CD4-positive, alpha-beta T cell treated with Interferon alpha-2 for 1 hour (primary cell): ENCODE measurements around the gene AGAP1.

Experiments
- DNase-seq, 2 donors: peaks; one replicate each; pipeline ENCODE4 v3.0.0-alpha.2; 2020 to 2022

The AGAP1 gene

DNA sequence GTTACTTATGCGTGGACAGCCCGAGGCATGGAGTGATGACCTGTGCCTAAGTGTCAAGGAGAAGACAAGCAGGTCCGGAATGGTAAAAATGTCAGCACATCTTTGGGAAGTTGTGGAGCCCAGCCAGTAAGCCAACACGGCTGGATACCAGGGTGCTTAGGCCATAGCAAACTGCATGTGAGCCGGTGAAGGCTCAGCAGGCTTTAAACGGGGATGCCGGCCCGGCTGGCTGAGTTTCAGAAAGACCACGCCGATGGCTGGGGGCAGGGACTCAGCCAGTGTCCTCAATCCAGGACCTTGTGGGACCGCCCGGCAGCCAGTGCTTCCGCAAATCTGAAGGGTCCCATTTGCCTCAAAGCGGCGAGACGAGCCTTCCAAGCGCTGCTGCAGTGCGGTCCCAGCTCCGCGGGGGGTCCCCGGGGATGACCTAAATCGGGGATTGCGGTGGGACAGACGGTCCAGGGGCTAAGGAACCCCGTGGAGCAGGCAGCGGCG is 946 bp upstream of the AGAP1 start:
- no peak for DNase-seq

DNA sequence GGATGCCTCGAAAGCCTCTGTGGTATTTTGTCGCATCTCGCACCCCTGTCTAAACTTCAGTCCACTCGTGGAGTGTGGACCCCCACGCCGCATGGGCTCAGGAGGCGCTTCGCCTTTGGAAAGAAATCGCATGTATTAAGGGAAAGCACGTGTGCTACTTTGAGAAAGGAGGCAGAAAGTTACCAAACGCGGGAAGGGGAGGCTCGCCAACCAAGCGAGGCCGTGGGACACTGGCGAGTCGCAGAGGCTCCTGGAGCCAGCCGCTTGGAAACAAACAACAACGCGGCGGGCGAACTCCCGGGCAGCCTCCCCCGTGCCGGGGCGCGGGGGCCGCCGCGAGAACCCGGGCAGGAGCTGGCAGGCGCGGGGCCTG is 455 bp upstream of the AGAP1 start:
- DNase-seq = no peak

DNA sequence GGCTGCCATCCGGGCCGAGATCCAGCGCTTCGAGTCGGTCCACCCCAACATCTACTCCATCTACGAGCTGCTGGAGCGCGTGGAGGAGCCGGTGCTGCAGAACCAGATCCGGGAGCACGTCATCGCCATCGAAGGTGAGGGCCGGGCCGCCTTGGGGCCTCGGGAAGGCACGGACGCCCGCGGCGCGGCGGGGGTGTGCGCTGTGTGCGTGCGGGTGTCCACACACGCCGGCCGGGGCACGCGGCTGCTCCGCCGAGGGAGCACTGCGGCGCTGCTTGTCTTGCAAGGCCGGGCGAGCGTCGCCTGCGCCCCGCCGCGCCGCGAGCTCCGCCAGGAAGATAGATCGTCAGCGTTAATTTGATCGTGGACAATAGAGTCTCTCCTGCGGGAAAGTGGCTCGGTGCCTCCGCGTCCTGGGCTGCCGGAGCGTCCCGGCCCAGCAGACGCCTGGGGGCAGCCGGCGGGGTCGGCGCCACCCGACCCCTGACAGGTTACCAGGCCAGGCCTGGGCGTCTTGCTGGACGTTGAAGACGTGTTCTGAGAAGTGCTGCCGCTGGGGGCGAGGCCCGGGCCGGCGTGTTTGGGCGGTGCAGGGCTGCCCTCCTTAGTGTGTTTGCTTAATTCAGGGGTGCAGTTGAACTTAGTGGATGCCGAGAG is 1.0 kb downstream of the AGAP1 start:
- DNase-seq = no peak

DNA sequence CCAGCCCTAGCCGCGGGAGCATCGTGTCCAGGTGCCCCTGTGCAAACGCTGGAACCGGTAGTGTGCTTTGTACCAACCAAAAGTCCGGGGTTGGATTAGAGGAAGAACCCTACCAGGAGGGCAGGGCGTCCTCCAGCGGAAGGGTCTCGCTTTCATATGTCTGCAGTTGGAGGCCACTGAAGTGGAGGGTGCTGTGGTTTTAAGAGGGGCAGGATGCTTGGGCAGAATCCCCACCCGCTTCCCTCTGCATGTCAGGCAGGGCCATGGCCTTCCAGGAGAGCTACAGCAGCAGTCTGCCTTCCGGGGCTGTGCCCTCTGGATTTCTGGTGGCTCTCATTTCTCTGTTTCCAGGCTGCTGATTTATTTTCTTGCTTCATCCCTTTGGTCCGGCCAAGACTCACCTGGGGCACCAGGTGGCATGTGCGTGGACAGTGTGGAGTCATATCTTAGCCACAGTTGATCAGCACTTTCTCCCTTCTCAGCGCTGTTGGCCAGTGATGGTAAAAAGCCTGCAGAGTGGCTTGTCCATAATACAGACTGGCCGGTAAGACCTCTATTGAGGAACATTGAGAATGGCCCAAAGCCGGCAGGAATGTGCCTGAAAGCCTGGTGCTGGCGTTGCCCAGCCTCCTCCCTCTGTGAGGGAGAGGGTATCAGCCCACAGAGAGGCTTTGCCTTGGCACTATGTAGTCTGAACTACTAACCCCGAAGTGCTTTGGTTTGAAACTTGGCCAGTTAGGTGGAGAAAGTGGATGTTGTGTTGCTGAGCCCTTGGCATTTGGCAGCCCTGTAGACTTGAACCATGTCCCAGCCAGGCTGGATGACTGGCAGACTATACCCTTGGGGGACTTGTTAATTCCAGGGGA is 1.8 kb downstream of the AGAP1 start:
- no peak for DNase-seq

DNA sequence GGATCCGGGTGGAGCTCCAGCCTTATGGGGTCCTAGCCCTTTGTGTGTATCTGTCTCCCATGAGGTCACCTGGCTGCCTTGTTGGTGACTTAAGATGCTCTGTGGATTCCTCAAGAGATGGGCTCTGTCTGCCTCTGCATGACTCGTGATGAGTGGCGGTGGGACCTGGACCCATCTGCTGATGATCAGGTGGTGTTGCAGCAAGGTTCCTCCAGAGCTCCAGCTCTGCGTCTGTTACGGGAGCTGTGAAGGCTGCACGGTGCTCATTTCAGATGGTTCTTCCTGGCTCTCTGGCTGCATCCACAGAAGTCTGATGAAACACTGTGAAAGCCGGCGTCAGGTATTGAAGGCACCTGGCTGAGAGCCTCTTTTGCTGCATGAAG is 2.4 kb downstream of the AGAP1 start:
- DNase-seq = no peak

DNA sequence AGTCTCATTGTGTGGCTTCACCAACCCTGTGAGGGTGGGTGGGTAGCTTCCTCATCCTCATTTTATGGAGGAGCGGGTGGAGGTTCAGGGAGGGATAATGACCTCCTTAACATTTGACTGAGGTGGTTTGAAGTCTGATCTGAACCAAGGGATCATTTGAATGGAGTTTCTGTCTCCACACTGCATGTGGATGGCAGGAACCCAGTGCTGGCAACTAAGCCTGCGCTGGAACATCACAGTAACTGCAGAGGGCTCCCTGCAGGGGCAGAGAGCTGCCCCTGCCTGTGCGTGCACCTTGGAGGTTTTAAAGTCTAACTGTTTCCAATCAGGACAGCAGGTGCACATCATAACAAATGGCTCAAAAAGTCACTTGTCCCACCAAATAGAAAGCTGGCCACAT is 3.3 kb downstream of the AGAP1 start:
- no peak for DNase-seq

DNA sequence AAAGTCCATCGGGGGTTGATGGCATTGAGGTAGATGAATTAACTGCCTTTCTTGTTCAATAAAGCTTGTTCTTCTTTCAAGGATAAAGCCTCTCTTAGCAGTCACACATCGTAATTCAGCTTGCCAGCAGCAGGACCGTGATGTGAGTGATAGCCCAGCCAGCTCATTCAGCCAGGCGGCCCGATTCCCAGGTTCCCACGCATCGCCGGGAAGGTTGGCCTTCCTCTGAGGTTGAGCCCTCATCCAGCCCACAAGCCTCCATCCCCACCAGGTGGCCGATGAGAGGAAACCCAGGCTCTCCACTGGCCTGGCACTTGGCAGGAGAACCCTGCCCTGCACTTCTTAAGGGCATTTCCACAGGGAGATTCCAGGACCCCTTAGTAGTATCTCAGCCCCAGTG is 4.7 kb downstream of the AGAP1 start:
- DNase-seq = no peak

DNA sequence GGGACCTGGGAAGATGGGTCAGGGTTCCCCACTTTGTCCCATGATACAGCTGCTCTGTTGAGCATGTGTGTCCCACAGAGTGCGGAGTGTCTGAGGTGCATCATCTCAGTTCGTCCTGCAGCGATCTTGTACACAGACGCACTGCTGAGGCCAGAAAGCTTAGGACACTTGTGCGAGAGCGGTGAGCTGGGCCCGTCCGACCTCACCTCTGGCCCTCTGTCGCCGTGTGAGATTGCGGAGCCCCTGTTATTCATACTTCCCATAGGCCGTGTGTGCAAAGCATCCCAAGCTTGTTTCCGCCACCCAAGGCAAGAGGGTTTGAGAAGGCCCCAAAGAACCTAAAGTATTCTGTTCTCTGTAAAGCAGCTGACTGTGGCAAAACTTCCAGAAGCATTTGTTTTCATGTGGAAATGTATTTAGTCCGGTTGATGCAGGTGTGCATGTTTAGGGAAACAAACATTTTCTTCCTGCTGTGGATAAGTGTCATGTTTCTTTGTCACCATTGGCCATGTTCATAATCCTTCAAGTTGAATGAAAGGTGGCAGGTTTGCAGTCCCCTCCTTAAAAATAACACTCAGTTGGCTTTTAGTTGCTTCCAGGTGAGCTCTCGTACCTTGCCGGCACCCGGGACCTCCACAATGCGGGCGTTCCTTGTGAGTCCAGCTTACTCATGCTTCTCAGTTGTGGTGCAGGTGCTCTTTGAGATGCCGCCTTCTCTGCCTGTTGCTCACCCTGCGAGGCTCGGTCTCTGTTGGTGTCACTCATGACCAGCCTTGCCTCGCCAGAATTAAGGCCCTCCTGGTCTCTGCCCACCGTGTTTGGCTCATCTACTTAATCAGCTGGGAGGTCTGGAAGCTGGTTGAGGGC is 5.3 kb downstream of the AGAP1 start:
- no peak for DNase-seq

DNA sequence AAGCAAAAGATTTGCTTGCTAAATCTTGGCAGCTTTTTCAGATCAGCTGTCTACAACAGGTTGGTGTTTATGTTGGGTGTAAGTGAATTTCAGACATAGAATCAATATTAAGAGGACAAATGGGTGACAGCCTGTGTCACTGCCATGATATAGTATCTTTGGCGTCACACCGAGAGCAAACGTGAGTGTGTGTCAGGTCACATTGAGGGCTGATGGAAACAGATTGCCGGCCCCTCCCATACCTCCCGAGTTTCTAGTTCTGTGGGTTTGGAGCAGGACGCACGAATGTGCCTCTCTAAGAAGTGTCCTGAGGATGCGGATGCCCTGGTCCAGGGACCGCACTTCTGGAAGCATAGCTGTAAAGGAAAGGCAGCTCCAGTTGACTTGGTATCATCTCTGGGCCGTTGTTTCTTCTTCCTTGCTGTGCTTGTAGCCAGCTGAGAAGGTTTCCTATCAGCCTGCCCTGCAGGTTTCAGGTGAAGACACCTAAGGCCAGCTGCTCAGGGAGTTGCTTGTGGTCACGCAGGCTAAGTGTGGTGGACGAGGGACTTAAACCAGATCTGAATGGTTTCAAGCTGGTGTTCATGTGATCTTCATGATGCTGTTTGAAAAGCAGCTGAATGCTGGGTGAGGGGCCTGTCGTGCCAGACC is 6.4 kb downstream of the AGAP1 start:
- DNase-seq = no peak

DNA sequence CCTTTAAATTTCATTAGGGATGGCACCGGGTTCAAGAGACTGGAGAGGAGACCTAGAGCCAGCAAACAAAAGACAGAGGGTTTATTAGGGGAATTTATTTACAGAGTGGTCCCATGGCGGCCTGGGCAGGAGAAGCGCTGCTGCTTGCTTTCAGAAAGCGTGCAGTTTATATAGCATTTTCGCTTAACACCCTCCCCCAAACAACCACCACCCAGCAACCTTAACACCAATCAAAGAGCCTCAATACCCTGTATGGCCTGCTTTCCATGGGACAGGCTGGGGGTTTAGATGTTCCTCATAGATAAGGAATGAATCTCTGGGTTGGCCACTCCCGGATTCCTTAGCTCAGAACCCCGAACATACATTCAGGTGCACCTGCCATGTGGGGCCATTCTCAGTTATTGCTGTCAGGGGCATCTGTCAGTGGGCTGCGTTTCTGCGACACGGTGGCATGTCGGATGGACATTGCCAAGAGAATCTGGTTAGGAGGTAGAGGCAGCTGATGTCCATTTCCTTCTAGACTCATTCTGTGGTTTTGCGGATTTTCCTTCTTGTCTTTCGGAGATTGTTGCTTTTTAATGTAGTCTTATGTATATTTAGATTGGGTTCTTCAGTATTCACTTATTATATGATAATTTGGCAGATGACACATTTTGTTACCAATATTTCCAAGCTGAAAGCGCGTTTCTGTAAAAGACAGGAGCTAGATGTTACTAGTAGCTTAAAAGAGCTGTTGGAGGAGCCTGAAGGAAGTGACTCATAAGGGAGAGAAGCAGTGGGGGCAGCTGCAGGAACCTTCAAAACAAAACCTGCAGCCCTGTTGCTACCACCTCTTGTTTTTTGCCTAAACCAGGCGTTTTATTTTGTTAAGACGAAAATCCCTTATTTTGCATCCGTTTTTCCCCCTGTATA is 7.2 kb downstream of the AGAP1 start:
- no peak for DNase-seq

DNA sequence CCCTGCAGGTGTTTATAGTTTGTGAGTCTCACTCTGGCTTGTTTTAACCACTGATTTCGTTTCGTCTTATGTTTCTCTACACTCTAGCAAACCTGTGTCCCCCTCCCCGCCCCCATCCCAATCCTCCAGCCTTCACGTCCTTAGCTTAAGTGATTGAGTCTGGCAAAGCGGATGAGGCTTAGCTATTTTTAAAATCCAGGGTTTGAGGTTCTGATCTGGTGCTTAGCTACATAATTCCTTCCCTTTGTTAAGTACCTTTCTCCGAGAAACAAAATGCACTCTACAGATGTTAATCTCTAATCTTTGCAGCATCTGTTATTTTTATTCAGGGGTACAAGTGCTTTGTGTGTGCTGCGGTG is 7.8 kb downstream of the AGAP1 start:
- no peak for DNase-seq

DNA sequence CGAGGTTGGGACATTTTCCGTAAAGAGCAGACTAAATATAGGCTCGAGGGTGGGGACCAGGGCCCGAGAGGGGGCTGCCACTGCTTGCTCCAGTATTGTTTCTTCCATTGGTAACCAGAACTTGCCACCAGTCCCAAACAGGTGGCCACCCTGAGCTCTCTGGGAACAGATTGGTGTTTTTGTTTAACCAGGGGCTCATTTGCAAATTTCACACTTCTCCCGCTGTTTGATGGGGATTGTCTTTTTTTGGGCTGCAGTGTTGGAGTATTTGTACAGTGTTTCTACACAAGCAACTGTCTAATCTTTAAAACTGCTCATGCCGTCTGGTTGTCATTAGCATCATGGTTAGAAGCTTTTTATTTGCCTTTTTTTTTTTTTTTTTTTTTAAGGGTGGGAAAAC is 8.5 kb downstream of the AGAP1 start:
- DNase-seq = no peak

DNA sequence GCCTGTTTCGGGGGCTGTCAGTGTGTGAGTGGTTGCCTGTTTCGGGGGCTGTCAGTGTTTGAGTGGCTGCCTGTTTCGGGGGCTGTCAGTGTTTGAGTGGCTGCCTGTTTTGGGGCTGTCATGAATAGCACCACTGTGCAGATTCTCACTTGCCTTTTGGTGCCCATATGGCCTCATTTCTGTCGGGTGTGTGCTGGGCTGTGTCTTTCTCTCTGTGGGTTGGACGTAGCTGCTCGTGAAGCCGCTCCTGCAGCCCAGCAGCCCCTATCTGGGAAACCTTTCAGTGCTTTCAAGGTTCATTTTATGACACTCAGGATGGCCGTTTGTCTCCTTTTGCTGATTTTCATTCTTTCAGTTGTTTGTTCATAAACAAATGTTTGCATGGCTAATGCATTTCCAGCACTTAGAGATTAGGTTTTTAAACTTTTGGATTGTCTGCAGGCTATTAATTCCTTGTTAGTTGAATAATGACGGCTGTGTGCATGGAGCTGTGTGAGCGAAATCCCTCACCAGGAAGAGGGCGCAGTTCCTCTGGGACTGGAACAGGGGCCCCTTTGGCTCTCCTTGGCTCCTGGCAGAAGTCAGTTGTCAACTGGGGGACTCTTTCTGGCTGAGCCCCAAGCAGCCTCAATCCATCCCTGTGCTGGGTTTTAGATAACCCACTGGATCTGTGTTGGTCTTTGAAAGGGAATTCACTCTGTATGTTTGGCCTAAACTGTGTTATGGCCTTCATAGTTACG is 10.8 kb downstream of the AGAP1 start:
- DNase-seq = no peak

DNA sequence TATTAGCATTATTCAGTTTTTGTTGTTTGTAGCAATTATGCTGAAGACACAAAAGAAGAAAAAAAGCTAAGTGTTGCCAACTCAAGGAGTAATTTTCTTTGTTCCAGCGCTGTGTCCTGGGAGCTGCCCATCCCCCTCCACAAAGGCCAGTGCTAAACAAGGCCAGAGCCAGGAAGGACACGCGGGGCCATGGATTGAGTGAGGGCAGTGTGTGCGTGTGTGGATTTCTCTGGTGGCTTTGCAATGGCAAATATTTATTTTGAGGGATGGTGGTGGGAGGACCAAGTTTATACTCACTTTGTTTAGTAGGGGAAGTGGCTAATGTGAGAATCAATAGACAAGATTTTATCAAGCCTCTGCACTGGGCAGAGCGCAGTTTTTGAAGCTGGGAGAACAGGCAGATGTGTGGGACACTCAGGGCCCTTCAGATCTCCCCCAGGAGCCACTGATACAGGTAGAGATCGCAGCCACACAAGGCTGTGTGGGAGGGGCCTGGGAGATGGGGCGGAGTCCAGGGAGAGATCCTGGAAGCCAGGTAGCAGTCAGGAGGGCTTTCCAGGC is 11.4 kb downstream of the AGAP1 start:
- DNase-seq = no peak

DNA sequence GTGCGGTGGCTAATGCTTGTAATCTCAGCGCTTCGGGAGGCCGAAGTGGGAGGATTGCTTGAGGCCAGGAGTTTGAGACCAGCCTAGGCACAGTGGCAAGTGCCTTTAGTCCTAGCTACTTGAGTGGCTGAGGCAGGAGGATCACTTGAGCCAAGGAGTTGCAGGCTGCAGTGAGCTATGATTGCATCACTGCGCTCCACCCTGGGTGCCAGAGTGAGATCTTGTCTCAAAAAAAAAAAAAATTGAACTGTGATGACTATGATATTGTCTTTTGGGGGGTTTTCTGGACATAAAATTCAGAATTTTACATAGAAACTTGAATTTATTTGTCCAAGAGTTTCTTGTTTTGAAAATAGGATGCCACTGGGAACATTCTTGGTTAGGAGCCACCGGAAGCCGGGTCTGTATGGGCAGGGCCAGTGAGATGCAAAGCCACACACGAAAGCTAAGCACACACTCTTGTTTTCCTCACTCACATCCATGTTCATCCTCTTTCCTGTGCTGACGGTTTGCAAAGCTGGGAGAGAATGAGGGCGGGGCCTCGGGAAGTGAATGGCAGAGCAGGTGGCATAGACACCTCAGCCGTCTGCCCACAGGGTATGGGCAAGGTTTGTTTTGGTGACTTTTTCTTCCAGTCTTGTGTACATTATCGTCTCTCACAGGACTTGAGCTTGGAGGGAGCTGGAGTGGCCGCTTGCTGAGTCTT is 12.6 kb downstream of the AGAP1 start:
- DNase-seq = no peak

DNA sequence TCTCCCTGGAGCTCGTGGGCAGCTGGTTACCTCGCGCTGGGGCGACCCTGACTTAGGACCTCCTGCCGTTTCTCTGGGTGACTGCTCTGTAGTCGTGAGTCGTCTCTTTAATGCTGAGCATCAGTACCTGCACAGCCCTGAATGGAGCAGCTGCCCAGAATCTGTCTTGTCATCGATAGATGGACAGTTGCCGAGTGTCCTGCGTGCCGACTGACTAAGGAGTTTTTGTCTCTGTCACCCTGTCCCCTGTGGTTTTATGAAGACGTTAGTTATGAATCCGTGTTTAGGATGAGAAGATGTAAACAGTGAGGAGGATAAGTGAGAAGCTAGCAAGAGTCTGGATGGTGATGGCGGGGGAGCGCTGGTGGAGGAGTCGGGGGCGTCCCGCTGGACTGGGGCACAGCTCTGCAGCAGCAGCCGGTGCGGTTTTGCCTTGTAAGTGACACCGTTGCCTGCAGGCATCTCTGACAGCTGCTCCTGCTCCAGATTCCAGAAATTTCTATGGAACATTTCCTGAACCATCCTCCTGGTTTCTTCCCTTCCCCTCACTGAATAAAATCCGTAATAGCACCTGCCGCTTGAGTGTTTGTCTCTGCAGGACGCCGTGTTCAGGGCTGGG is 13.3 kb downstream of the AGAP1 start:
- DNase-seq = no peak

DNA sequence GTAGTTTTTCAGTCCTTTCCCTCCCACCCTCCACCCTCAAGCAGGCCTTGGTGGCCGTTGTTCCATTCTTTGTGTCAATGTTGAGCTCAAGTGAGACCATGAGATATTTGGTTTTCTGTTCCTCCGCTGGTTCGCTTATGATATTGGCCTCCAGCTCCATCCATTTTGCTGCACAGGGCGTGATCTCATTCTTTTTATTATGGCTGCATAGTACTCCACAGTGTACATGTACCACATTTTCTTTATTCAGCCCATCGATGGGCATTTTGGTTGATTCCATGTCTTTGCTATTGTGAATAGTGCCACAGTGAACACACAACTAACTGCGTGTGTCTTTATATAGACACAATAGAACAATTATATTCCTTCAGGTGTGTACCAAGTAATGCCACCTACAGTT is 14.1 kb downstream of the AGAP1 start:
- no peak for DNase-seq

DNA sequence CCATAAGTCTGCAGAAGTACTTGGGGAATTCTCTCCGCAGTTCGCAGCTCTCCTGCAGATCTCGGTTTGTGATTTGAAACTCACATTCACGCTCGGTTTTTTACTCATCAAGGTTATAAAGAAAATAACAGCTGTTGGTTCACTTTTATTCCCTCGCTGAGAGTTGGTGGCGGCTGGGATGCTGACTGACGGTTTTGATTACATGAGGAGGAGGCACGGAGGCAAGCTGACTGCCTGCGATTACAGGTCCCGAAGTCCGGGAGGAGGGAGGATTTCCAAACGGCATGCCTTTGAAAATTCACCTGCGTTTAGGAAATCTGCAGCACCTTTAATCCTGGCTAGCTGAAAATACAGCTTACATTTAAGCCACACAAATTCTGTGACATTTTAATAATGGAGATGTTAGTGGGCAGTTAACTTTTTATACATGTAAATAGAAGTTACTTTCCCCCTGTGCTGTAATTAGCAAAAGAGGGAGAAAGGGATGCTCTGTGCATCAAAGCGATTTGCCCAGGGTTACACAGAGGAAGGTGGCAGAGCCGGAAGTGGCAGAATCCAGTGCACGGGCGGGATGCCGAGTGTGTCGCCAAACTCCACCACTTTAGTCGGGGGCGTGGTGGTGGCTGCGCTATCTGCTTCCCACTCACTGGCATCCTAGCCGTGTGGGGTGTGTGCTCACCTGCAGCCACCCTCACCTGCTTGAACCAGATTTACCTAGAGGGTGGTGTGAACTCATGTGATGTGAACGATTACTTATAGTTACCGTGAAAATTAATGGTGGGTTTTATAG is 14.7 kb downstream of the AGAP1 start:
- DNase-seq = no peak

DNA sequence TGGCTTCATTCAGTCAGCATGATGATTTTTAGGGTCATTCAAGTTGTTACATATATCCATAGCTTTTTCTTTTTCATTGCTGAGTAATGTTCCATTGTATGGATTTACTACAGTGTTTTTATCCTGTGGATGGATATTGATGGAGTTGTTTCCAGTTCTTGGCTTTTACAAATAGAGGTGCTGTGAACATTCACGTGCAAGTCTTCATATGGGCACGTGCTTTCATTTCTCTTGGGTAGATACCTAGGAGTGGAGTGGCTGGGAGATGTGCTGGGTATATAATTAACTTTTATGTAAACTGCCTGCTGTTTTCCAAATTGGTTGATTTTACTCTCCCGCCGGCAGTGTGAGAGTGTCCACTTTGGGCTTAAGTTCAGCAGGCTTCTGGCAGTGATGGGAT is 16.5 kb downstream of the AGAP1 start:
- DNase-seq = no peak
